HepG2 (cell line): ENCODE data around the gene HEY2. TPM values are rescaled to one million over a fixed set of nuclear protein-coding genes. Genes with fewer than 3 reads are reported as not detected.

Experiments
- ATAC-seq: fragments of 200-7000 bp; cut with Tn5 transposase; 3 replicates; pipeline ENCODE4 v1.9.1; 2020; ENCODE audit warnings: mild to moderate bottlenecking, moderate library complexity
- BruUV-seq: library from RNA; stranded (reverse); fragments of 400-500 nt; replicated peaks from 2 replicates; lab custom pipeline; 2021; lab: Mats Ljungman, UMichigan
- CTCF ChIA-PET: fragments of 300-600 bp; formaldehyde crosslinking; extraction: SDS; loops from one replicate; lab custom pipeline; 2021; ENCODE audit warnings: low total read pairs, inconsistent platforms, low intra/inter-chr PET ratio; lab: Yijun Ruan, JAX
- POLR2A ChIA-PET: fragments of 350-600 bp; sonication (Branson Sonifier 250); formaldehyde crosslinking; loops from one replicate; lab custom pipeline; 2020; ENCODE audit warnings: antibody characterized with exemption, inconsistent platforms; lab: Yijun Ruan, JAX
- DNase-seq: peaks from one replicate; pipeline ENCODE4 v3.0.0-alpha.2; 2015; ENCODE audit warnings: low spot score
- FAIRE-seq: peaks from 3 replicates; lab custom pipeline; 2011; peaks lifted over from hg19 to GRCh38; lab: Jason Lieb, UNC
- H2AFZ ChIP-seq: one replicate; pipeline ENCODE4 v1.6.1; 2011; ENCODE audit warnings: low read length, inconsistent platforms
- H3K27ac ChIP-seq: fragments of 300-600 bp; 3 replicates; pipeline ENCODE4 v1.8.0; 2011; ENCODE audit warnings: mixed run types, mild to moderate bottlenecking, mixed read lengths, low read length, inconsistent platforms; ENCODE audit not compliant: insufficient read depth; ENCODE audit errors: extremely low read length
- H3K27me3 ChIP-seq, 2 experiments: fragments of 200-600 bp in 1 of 2; 2 replicates in 1 of 2; 3 replicates in 1 of 2; pipeline versions ENCODE4 v1.6.0 to v1.8.0; 2011; ENCODE audit warnings: low read length in 2 of 2, mild to moderate bottlenecking in 2 of 2, moderate library complexity in 2 of 2, inconsistent platforms in 1 of 2; ENCODE audit not compliant: insufficient read depth in 2 of 2, control insufficient read depth in 1 of 2
- H3K36me3 ChIP-seq, 2 experiments: fragments of 200-600 bp in 1 of 2; replicated peaks in 1 of 2; 2 replicates in 1 of 2; 3 replicates in 1 of 2; pipeline versions ENCODE4 v1.5.1 to v1.8.0; 2011; ENCODE audit warnings: low read length in 2 of 2, inconsistent platforms in 1 of 2; ENCODE audit not compliant: insufficient read depth in 2 of 2, control insufficient read depth in 1 of 2
- H3K4me1 ChIP-seq: 2 replicates; pipeline ENCODE4 v1.5.1; 2012; ENCODE audit warnings: low read length, inconsistent platforms; ENCODE audit not compliant: insufficient read depth
- H3K4me2 ChIP-seq: 2 replicates; pipeline ENCODE4 v1.6.0; 2011; ENCODE audit warnings: low read depth, low read length, inconsistent platforms
- H3K4me3 ChIP-seq, 3 experiments: fragments of 200-600 bp in 1 of 3; sonication (generic), shearing (Covaris generic) in 1 of 3; replicated peaks in 1 of 3; 2 replicates each; pipeline ENCODE4 v1.5.1; 2011 to 2016; ENCODE audit warnings: low read length in 3 of 3, inconsistent platforms in 2 of 3, low read depth in 2 of 3, mild to moderate bottlenecking in 2 of 3, control low read depth in 1 of 3, mixed read lengths in 1 of 3; ENCODE audit not compliant: insufficient read depth in 1 of 3
- H3K79me2 ChIP-seq: one replicate; pipeline ENCODE4 v1.6.1; 2011; ENCODE audit warnings: low read length, inconsistent platforms; ENCODE audit not compliant: insufficient read depth
- H3K9ac ChIP-seq: 2 replicates; pipeline ENCODE4 v1.6.0; 2011; ENCODE audit warnings: mild to moderate bottlenecking, low read depth, low read length, inconsistent platforms; ENCODE audit not compliant: insufficient read depth
- H3K9me3 ChIP-seq: 2 replicates; pipeline ENCODE4 v1.5.1; 2012; ENCODE audit warnings: mild to moderate bottlenecking, low read length
- H4K20me1 ChIP-seq: 2 replicates; pipeline ENCODE4 v1.6.0; 2011; ENCODE audit warnings: inconsistent platforms, mild to moderate bottlenecking, low read length, moderate library complexity; ENCODE audit not compliant: insufficient read depth
- CEBPZ ChIP-seq: IDR thresholded peaks from 2 replicates; pipeline ENCODE4 v1.6.1; 2012; ENCODE audit warnings: low read length, improper control_type of control experiment
- SOX6 ChIP-seq, 2 experiments: fragments of 450-650 bp in 1 of 2; sonication (generic) in 1 of 2; formaldehyde crosslinking in 1 of 2; IDR thresholded peaks; 2 replicates each; pipeline versions ENCODE4 v1.4.0 to v1.6.1; 2017 to 2020; ENCODE audit warnings: antibody characterized with exemption in 1 of 2, mild to moderate bottlenecking in 1 of 2, missing genetic modification reagents in 1 of 2
- ZBTB8A ChIP-seq: sonication (generic); formaldehyde crosslinking; IDR thresholded peaks from 2 replicates; pipeline ENCODE4 v1.4.0; 2020; ENCODE audit warnings: mild to moderate bottlenecking, low read depth, missing genetic modification reagents, borderline replicate concordance
- ZNF570 ChIP-seq: sonication (generic); formaldehyde crosslinking; IDR thresholded peaks from 2 replicates; pipeline ENCODE4 v1.4.0; 2020; ENCODE audit warnings: mild to moderate bottlenecking, missing genetic modification reagents, borderline replicate concordance
- ZNF777 ChIP-seq: sonication (generic); formaldehyde crosslinking; IDR thresholded peaks from 2 replicates; pipeline ENCODE4 v1.4.0; 2020; ENCODE audit warnings: missing genetic modification reagents
- WGBS: methylation state at CpG from one replicate; pipeline ENCODE4 v1.1.6; 2017; ENCODE audit warnings: low lambda C conversion rate; 5-methylcytosine and 5-hydroxymethylcytosine counted together
- in situ Hi-C: cut with HindIII; loops from 2 replicates; pipeline ENCODE4 v1.10.0; 2017; ENCODE audit warnings: low pct_unique_long_range_greater_than_20kb; ENCODE audit not compliant: extremely low pct_ligation_motif_present
- intact Hi-C: fragments of 100-400 bp; cut with micrococcal nuclease; formaldehyde crosslinking; loops from one replicate; pipeline ENCODE4 v1.10.0; 2022; ENCODE audit not compliant: unreplicated experiment
- polyA plus RNA-seq, 8 experiments: library from polyadenylated mRNA; depleted of rRNA in 3 of 8; stranded (reverse) in 7 of 8; unstranded in 1 of 8; fragments of >200 nt; fragmentation: Illumina TruSeq in 4 of 8; extraction: Trizol in 4 of 8; gene quantifications; 2 replicates each; pipeline versions ENCODE4 v1.2.1 to v1.2.3, GENCODE V29; 2011 to 2016; ENCODE audit warnings: low read depth in 4 of 8, missing spikeins in 1 of 8, mixed read lengths in 1 of 8; ENCODE audit not compliant: insufficient read depth in 1 of 8
- total RNA-seq, 5 experiments: library from RNA; depleted of rRNA; stranded (reverse); fragments of >200 nt; fragmentation: Illumina TruSeq; extraction: Trizol; gene quantifications; 2 replicates each; pipeline ENCODE4 v1.2.3, GENCODE V29; 2016; ENCODE audit warnings: low read depth in 1 of 5
- TF ChIP-seq, protein P1 (sequence below): sonication (generic); formaldehyde crosslinking; IDR thresholded peaks from 2 replicates; pipeline ENCODE4 v1.5.1; 2020; ENCODE audit warnings: mild to moderate bottlenecking, missing genetic modification reagents

Gene HEY2
- total and polyA plus RNA-seq, 2 of the 13 experiments (the other 11 are each of a cell fraction or from before 2014, with no cell fraction given) = 0.04 TPM

DNA sequence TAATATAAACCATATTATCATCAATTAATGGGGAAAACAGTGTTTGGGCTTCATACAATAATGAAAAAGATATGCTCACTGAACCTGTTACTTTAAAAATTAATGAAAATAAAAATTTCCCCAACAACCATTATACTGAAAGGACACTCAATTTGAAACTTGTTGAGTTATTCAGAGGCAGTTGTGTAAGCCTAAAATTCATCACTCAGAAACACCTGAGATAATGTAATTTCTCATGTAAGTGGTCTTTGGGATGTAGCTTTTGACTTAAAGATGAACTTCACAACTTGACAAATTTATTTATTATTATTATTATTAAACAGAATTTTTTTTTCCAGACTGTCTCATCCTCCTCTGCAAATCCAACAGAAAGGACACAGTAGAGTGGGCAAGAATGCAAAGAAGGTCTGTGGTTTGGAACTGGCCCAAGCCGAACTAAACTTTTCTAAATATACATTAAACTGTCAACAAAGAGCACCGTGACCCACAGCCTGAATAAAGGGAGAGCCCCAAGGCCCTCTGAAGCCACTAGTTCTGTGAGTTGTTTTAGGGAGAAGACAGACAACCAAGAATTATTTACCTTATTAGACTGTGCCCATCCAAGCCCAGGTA lies 32.2 kb upstream of the HEY2 start (continued):
- TF ChIP-seq, protein P1, sequence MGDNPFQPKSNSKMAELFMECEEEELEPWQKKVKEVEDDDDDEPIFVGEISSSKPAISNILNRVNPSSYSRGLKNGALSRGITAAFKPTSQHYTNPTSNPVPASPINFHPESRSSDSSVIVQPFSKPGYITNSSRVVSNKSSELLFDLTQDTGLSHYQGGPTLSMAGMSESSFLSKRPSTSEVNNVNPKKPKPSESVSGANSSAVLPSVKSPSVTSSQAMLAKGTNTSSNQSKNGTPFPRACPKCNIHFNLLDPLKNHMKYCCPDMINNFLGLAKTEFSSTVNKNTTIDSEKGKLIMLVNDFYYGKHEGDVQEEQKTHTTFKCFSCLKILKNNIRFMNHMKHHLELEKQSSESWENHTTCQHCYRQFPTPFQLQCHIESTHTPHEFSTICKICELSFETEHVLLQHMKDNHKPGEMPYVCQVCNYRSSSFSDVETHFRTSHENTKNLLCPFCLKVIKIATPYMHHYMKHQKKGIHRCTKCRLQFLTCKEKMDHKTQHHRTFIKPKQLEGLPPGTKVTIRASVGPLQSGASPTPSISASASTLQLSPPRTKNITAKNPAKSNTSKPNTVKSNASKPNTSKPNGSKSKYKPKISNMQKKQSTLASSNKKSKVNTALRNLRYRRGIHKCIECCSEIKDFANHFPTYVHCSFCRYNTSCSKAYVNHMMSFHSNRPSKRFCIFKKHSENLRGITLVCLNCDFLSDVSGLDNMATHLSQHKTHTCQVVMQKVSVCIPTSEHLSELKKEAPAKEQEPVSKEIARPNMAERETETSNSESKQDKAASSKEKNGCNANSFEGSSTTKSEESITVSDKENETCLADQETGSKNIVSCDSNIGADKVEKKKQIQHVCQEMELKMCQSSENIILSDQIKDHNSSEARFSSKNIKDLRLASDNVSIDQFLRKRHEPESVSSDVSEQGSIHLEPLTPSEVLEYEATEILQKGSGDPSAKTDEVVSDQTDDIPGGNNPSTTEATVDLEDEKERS (CRISPR knock-in tag) = no peak
- TF ChIP-seq ZBTB8A (CRISPR knock-in tag) = no peak
- TF ChIP-seq ZNF777 (CRISPR knock-in tag) = no peak
- TF ChIP-seq SOX6 (IDR thresholded peaks at IDR 0.05) = no peak
- TF ChIP-seq SOX6 (CRISPR knock-in tag; IDR thresholded peaks at IDR 0.05) = no peak
- no peak for TF ChIP-seq ZNF570

GRCh38 chr6:125718109-125718508 lies 31.3 kb upstream of the HEY2 start:
- CTCF ChIA-PET = no interaction called here
- no TSS peak for BruUV-seq

More at GRCh38 chr6:125718109-125718508, 31.3 kb upstream of the HEY2 start:
- intact Hi-C loops (no loop called here), in situ Hi-C loops (no loop called here)
- no peaks in the 10 kb centered on the region for H3K79me2 ChIP-seq
- H3K27ac ChIP-seq = no peak overlapping the region
- no peak for ATAC-seq
- no peak overlapping the region for H3K9ac ChIP-seq
- no peaks in the 10 kb centered on the region for H3K9me3 ChIP-seq
- WGBS = 10% methylated on average over 2 of the region's 2 CpGs
- no peak for TF ChIP-seq CEBPZ
- TF ChIP-seq, all 625 proteins: peak for 0
- no peaks in the 10 kb centered on the region for H3K36me3 ChIP-seq
- H3K4me1 ChIP-seq = no peaks in the 10 kb centered on the region
- POLR2A ChIA-PET = no interaction called here
- no peak overlapping the region for H3K4me3 ChIP-seq
- no peak for FAIRE-seq
- H4K20me1 ChIP-seq = no peaks in the 10 kb centered on the region
- no peak overlapping the region for H3K4me2 ChIP-seq
- no peaks in the 10 kb centered on the region for H3K27me3 ChIP-seq
- no peak overlapping the region for H2AFZ ChIP-seq
- DNase-seq = no peak
